ENCODE measurements around the gene PCYT2. TPM values are rescaled to one million over a fixed set of nuclear protein-coding genes. Genes with fewer than 3 reads are reported as not detected.

The PCYT2 gene
- total RNA-seq, 2 experiments from 2014 or later, result 41.6 to 44.4 TPM

DNA sequence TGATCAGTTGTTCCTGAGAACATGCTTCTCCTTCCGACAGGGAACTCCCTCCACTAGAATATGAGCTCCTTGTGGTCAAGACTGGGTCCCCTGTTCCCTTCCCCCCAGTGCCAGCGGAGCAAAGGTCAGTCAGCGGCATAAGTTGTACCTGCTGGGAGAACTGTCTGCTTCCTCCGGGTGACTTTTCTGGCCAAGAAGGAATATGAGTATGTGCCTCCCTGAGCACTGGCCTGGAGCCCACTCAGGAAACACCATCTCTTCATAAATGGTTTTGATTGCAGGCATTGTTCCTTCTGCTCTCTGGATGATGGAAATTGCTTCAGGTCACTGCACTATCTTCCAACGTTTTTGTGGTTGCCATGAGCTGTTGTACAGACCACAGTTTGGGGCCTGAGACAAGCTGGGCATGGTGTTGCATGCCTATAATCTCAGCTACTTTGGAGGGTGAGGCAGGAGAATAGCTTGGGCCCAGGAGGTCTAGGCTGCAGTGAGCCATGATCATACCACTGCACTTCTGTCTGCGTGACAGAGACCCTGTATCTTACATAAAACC, 48.0 kb downstream of the PCYT2 start:
- Mint-ChIP-seq H3K36me3 (ENCODE audit: low read depth) (peaks cover 50% of the 10 kb centered on the region), H3K9me3 (no peaks in the 10 kb centered on the region), H3K27me3 (no peaks in the 10 kb centered on the region), H3K27ac (peak overlapping the region; percentile 68), H3K4me3 (peak overlapping the region; percentile 57), H3K4me1 (peaks cover 53% of the 10 kb centered on the region)
- no peak for DNase-seq
- CTCF ChIA-PET, result no interaction called here
- POLR2A ChIA-PET, result interaction anchor here (0.6 to 6.6 kb wide), 3 partner anchors 8 to 28 kb away, joined by 3 to 133 read pairs (median 5); partner anchors contain the start of gene ARHGDIA

DNA sequence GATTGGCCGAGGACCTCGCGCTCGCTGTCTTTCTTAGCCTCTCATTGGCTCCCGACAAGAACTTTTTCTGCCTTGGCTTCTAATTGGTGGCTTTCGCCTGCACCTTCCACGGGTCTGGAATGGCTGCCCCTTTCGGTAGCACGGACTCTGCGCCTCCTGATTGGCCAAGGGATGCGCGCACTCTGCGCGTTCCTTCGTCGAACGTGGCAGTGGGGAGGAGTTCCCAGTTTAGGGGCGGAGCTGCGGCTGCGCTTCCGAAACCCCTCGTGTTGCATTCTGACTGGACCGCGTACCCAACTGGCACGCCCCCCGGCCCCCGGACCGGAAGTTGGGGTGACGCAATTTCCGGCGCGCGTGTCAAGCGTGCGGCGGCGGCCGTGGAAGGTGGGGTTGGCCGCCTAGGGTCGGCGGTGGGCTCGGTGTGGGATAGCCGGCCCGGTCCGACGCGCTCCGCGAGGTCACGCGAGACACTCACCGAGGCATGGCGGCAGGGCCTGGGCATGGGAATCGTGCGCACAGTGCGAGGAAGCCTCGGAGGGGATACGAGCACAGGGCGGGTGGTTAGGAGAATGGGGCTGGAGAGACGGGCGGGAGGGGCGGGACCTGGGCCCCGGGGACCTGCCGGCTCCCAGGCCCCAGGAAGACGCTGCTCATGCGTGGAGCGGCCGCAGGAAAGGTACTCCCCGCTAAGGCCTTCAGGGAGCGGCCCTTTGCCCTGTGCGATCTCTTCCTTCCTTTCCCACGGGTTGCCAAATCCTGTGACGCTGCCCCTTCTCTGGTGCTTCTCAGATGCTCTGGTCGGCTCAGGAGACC, 50.2 kb downstream of the PCYT2 start:
- H3K9me3 Mint-ChIP-seq, result no peaks in the 10 kb centered on the region
- ChIA-PET POLR2A (interaction anchor here (0.6 to 6.6 kb wide), 13 partner anchors 9 to 597 kb away, joined by 3 to 133 read pairs (median 4); partner anchors contain the start of genes ARHGDIA, MAFG, MCRIP1 and MRPL12), CTCF (interaction anchor here (0.5 to 0.6 kb wide), 3 partner anchors 65 to 208 kb away, joined by 3 read pairs; no protein-coding TSS in a partner anchor)
- H3K4me1 Mint-ChIP-seq, result peaks cover 50% of the 10 kb centered on the region
- peaks cover 44% of the 10 kb centered on the region for H3K36me3 Mint-ChIP-seq (ENCODE audit: low read depth)
- peak overlapping the region; percentile 97 for H3K27ac Mint-ChIP-seq
- H3K4me3 Mint-ChIP-seq, result peak overlapping the region; percentile 97
- no peaks in the 10 kb centered on the region for H3K27me3 Mint-ChIP-seq
- peak; percentile 99 for DNase-seq

DNA sequence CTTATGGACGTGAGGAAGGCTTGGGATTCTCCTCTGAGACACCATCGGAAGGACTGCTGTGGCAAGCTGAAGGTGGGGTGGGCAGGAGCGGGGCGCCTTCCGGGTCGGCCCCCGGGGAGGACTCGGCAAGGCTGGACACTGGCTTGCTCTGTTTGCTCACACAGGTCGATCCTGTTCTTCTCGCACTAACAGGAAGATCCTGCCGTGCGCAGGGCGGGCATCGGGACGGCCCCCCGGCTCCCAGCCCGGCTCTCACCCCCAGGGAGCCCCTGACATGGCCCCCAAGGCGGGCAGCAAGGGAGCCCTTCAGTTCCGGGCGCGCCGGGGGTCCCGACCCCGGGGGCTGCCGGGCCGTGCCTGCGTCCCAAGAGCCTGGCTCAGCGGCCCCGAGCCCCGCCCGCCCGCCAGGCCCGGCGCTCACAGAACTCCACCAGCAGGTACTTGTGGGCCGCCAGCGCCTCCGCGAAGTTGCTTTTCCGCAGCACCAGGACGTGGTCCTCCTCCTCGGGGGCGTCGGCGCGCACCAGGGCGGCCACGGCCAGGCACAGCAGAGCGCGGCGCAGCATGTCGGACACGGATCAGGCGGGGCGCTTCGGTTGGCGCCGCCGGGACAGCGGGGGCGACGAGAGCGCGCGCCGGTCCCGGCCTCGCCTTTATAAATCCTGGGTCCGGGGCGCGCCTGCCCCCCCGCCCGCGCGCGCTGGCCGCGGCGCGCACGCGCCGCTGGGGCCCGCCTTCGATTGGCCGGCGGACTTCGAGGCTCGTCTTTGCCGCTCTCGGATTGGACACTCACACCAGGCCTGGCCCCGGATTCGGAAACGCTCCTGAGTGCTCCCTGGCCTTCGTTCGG, 51.1 kb downstream of the PCYT2 start, which contains the start of gene P4HB:
Gene P4HB, minus strand, starts transcription at position 630 of the 850 bp plus-strand sequence. Its CDS starts 64 bp downstream, at position 566.
- no peaks in the 10 kb centered on the region for H3K27me3 Mint-ChIP-seq
- DNase-seq, result peak; percentile 33
- ChIA-PET POLR2A (interaction anchor here (0.8 to 6.6 kb wide), 20 partner anchors 8 to 598 kb away, joined by 3 to 133 read pairs (median 5); partner anchors contain the start of genes ARHGDIA, ARL16, DUS1L and HGS), CTCF (interaction anchor here (0.5 to 1.3 kb wide), 4 partner anchors 11 to 157 kb away, joined by 3 to 5 read pairs (median 3); partner anchors contain the start of genes ARHGDIA, MCRIP1, MRPL12 and PPP1R27)
- H3K4me3 Mint-ChIP-seq, result peak within 1 kb of the TSS; percentile 98
- no peaks in the 10 kb centered on the region for H3K9me3 Mint-ChIP-seq
- H3K4me1 Mint-ChIP-seq, result peaks cover 51% of the 10 kb centered on the region
- peak within 1 kb of the TSS; percentile 97 for H3K27ac Mint-ChIP-seq
- peaks cover 49% of the 10 kb centered on the region for H3K36me3 Mint-ChIP-seq (ENCODE audit: low read depth)

GRCh38 chr17:81858967-81859905, 52.0 kb downstream of the PCYT2 start:
- H3K27me3 Mint-ChIP-seq, result no peaks in the 10 kb centered on the region
- peaks cover 52% of the 10 kb centered on the region for H3K4me1 Mint-ChIP-seq
- ChIA-PET POLR2A (interaction anchor here (0.8 to 6.6 kb wide), 14 partner anchors 8 to 206 kb away, joined by 3 to 133 read pairs (median 5); partner anchors contain the start of genes ARHGDIA, ARL16, DUS1L and HGS), CTCF (interaction anchor here (1.0 to 1.3 kb wide), 3 partner anchors 11 to 156 kb away, joined by 3 to 5 read pairs (median 3); partner anchors contain the start of genes ARHGDIA, MCRIP1, MRPL12 and PPP1R27)
- peak overlapping the region; percentile 88 for H3K27ac Mint-ChIP-seq
- peak; percentile 20 for DNase-seq
- H3K4me3 Mint-ChIP-seq, result peak overlapping the region; percentile 98
- peaks cover 58% of the 10 kb centered on the region for H3K36me3 Mint-ChIP-seq (ENCODE audit: low read depth)
- H3K9me3 Mint-ChIP-seq, result no peaks in the 10 kb centered on the region

DNA sequence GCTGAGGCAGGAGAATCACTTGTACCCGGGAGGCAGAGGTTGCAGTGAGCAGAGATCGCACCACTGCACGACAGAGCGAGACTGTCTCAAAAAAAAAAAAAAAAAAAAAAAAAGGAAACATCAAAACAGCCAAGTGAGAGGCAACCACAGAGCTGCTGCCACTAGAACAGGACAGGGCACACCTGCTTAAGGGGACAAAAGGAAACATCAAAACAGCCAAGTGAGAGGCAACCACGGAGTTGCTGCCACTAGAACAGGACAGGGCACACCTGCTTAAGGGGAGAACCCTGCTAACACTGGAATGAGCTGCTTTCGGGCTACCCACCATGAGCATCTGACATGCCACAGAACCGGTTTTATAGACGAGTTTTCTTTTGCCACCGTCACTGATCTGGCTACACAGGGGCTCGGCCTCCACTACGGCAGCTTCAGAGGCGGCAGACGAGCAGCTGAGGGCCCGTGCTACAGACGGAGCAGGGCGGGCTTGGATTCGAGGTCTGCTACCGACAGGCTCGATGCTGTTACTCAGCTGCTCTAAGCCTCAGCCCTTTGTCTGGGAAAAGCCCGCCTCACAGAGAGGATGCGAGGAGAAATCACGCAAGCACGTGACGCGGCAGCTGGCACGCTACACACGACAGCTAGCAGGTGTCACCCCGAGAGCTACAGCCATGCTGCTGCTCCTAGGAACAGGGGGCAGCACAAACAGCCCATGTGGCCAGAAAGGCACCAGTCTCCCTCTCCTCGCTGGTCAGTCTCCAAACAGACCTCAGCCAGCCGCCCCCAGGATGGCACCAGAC, 52.8 kb downstream of the PCYT2 start:
- Mint-ChIP-seq H3K4me3 (peak overlapping the region; percentile 98), H3K27ac (peak overlapping the region; percentile 88), H3K4me1 (peaks cover 51% of the 10 kb centered on the region), H3K27me3 (no peaks in the 10 kb centered on the region), H3K36me3 (ENCODE audit: low read depth) (peaks cover 60% of the 10 kb centered on the region), H3K9me3 (no peaks in the 10 kb centered on the region)
- DNase-seq, result no peak
- CTCF ChIA-PET, result no interaction called here
- POLR2A ChIA-PET, result interaction anchor here (0.7 to 6.6 kb wide), 8 partner anchors 9 to 155 kb away, joined by 3 to 133 read pairs (median 6); partner anchors contain the start of genes ARHGDIA, MCRIP1 and MRPL12

GRCh38 chr17:81854974-81855774, 56.0 kb downstream of the PCYT2 start:
- no peak for DNase-seq
- peaks cover 38% of the 10 kb centered on the region for H3K4me1 Mint-ChIP-seq
- ChIA-PET POLR2A (interaction anchor here (0.7 to 1.8 kb wide), 8 partner anchors 12 to 124 kb away, joined by 3 to 7 read pairs (median 4); partner anchors contain the start of genes ARHGDIA, MCRIP1 and PPP1R27), CTCF (interaction anchor here (0.6 kb wide), 1 partner anchor 132 kb away, joined by 5 read pairs; no protein-coding TSS in a partner anchor)
- peaks cover 71% of the 10 kb centered on the region for H3K36me3 Mint-ChIP-seq (ENCODE audit: low read depth)
- no peaks in the 10 kb centered on the region for H3K27me3 Mint-ChIP-seq
- no peak overlapping the region for H3K4me3 Mint-ChIP-seq
- no peaks in the 10 kb centered on the region for H3K9me3 Mint-ChIP-seq
- no peak overlapping the region for H3K27ac Mint-ChIP-seq

- no peaks in the 10 kb centered on the region for H3K27me3 Mint-ChIP-seq
- no peak for DNase-seq
- H3K27ac Mint-ChIP-seq, result no peak overlapping the region
- peaks cover 52% of the 10 kb centered on the region for H3K36me3 Mint-ChIP-seq (ENCODE audit: low read depth)
- ChIA-PET POLR2A (interaction anchor here (1.0 to 1.7 kb wide), 3 partner anchors 9 to 34 kb away, joined by 3 to 4 read pairs (median 3); partner anchors contain the start of gene P4HB), CTCF (no interaction called here)
- H3K4me3 Mint-ChIP-seq, result no peak overlapping the region
- peaks cover 14% of the 10 kb centered on the region for H3K4me1 Mint-ChIP-seq
- H3K9me3 Mint-ChIP-seq, result no peaks in the 10 kb centered on the region
Measured at GRCh38 chr17:81852237-81852636, 59.0 kb downstream of the PCYT2 start.

GRCh38 chr17:81851423-81851822, 59.8 kb downstream of the PCYT2 start:
- ChIA-PET POLR2A (interaction anchor here (1.0 to 1.7 kb wide), 3 partner anchors 9 to 35 kb away, joined by 3 to 4 read pairs (median 3); partner anchors contain the start of genes MCRIP1 and P4HB), CTCF (interaction anchor here (0.6 kb wide), 1 partner anchor 14 kb away, joined by 5 read pairs; no protein-coding TSS in a partner anchor)
- H3K36me3 Mint-ChIP-seq (ENCODE audit: low read depth), result peaks cover 58% of the 10 kb centered on the region
- DNase-seq, result no peak
- no peak overlapping the region for H3K4me3 Mint-ChIP-seq
- H3K27me3 Mint-ChIP-seq, result no peaks in the 10 kb centered on the region
- H3K9me3 Mint-ChIP-seq, result no peaks in the 10 kb centered on the region
- H3K27ac Mint-ChIP-seq, result no peak overlapping the region
- H3K4me1 Mint-ChIP-seq, result peaks cover 12% of the 10 kb centered on the region
